ENCODE measurements around the gene CEP126. TPM values are rescaled to one million over a fixed set of nuclear protein-coding genes. Genes with fewer than 3 reads are reported as not detected.

The CEP126 gene
- total and polyA plus RNA-seq, 2 of the 13 experiments (the other 11 are each of a cell fraction or from before 2014, with no cell fraction given) = 1.4 to 1.7 TPM

- peak; percentile 59 for TF ChIP-seq PHF5A (CRISPR knock-in tag; IDR thresholded peaks at IDR 0.05; ENCODE audit: low read depth, unreplicated experiment)
- TF ChIP-seq ZC3H4 (CRISPR knock-in tag; IDR thresholded peaks at IDR 0.05; ENCODE audit: borderline replicate concordance) = no peak
- TF ChIP-seq YEATS4 (CRISPR knock-in tag; IDR thresholded peaks at IDR 0.05; ENCODE audit: borderline replicate concordance) = peak; percentile 82
- 0 out of 2 replicates have a peak, but pooled peaks have one; percentile 57 for TF ChIP-seq BRD4 (CRISPR knock-in tag; IDR thresholded peaks at IDR 0.05)
- TF ChIP-seq ATRX (CRISPR knock-in tag; IDR thresholded peaks at IDR 0.05; ENCODE audit: borderline replicate concordance) = no peak
- TF ChIP-seq ZNF784 (CRISPR knock-in tag; IDR thresholded peaks at IDR 0.05; ENCODE audit: borderline replicate concordance) = peak; percentile 47; the same call in 1 of the 2 replicates
- no peak for TF ChIP-seq ZNF740 (CRISPR knock-in tag; IDR thresholded peaks at IDR 0.05)
- peak; percentile 96 for TF ChIP-seq ZNF891 (CRISPR knock-in tag; IDR thresholded peaks at IDR 0.05)
- no peak for TF ChIP-seq HDAC6 (IDR thresholded peaks at IDR 0.05; ENCODE audit: low read depth, low read length)
- peak; percentile 89; the same call in 1 of the 2 replicates for TF ChIP-seq ZBTB38 (CRISPR knock-in tag; IDR thresholded peaks at IDR 0.05)
- TF ChIP-seq EHMT2 (IDR thresholded peaks at IDR 0.05; ENCODE audit: borderline replicate concordance, low read depth, low read length) = no peak
- peak; percentile 34 for TF ChIP-seq TEAD3 (CRISPR knock-in tag; optimal IDR thresholded peaks at IDR 0.05; ENCODE audit: borderline replicate concordance)
- no peak for TF ChIP-seq ARID3A (IDR thresholded peaks at IDR 0.05; ENCODE audit: low read depth, low read length)
- TF ChIP-seq, protein P1, sequence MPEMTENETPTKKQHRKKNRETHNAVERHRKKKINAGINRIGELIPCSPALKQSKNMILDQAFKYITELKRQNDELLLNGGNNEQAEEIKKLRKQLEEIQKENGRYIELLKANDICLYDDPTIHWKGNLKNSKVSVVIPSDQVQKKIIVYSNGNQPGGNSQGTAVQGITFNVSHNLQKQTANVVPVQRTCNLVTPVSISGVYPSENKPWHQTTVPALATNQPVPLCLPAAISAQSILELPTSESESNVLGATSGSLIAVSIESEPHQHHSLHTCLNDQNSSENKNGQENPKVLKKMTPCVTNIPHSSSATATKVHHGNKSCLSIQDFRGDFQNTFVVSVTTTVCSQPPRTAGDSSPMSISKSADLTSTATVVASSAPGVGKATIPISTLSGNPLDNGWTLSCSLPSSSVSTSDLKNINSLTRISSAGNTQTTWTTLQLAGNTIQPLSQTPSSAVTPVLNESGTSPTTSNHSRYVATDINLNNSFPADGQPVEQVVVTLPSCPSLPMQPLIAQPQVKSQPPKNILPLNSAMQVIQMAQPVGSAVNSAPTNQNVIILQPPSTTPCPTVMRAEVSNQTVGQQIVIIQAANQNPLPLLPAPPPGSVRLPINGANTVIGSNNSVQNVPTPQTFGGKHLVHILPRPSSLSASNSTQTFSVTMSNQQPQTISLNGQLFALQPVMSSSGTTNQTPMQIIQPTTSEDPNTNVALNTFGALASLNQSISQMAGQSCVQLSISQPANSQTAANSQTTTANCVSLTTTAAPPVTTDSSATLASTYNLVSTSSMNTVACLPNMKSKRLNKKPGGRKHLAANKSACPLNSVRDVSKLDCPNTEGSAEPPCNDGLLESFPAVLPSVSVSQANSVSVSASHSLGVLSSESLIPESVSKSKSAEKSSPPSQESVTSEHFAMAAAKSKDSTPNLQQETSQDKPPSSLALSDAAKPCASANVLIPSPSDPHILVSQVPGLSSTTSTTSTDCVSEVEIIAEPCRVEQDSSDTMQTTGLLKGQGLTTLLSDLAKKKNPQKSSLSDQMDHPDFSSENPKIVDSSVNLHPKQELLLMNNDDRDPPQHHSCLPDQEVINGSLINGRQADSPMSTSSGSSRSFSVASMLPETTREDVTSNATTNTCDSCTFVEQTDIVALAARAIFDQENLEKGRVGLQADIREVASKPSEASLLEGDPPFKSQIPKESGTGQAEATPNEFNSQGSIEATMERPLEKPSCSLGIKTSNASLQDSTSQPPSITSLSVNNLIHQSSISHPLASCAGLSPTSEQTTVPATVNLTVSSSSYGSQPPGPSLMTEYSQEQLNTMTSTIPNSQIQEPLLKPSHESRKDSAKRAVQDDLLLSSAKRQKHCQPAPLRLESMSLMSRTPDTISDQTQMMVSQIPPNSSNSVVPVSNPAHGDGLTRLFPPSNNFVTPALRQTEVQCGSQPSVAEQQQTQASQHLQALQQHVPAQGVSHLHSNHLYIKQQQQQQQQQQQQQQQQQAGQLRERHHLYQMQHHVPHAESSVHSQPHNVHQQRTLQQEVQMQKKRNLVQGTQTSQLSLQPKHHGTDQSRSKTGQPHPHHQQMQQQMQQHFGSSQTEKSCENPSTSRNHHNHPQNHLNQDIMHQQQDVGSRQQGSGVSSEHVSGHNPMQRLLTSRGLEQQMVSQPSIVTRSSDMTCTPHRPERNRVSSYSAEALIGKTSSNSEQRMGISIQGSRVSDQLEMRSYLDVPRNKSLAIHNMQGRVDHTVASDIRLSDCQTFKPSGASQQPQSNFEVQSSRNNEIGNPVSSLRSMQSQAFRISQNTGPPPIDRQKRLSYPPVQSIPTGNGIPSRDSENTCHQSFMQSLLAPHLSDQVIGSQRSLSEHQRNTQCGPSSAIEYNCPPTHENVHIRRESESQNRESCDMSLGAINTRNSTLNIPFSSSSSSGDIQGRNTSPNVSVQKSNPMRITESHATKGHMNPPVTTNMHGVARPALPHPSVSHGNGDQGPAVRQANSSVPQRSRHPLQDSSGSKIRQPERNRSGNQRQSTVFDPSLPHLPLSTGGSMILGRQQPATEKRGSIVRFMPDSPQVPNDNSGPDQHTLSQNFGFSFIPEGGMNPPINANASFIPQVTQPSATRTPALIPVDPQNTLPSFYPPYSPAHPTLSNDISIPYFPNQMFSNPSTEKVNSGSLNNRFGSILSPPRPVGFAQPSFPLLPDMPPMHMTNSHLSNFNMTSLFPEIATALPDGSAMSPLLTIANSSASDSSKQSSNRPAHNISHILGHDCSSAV (CRISPR knock-in tag; IDR thresholded peaks at IDR 0.05; ENCODE audit: borderline replicate concordance) = no peak
- no peak for TF ChIP-seq ZNF12 (CRISPR knock-in tag; IDR thresholded peaks at IDR 0.05)
- no peak for TF ChIP-seq TCF7L2 (IDR thresholded peaks at IDR 0.05; ENCODE audit: low read depth, low read length)
- peak; percentile 31; the same call in 1 of the 2 replicates for TF ChIP-seq ADNP (CRISPR knock-in tag; IDR thresholded peaks at IDR 0.05)
Observed at GRCh38 chr11:101914738-101915426, at the start of gene CEP126 (continued).

All from HepG2 (cell line).